NCI-H226 (cell line): ENCODE measurements around the gene ANGPT4.
"Not testable (repeated sequence)": the region's sequence is repeated elsewhere in the genome, so short reads cannot be mapped to it uniquely, and the experiment has no call there.

Experiments
- DNase-seq: peaks from one replicate; pipeline ENCODE4 v3.0.0-alpha.2; 2015

Gene ANGPT4

GRCh38 chr20:871436-871835 lies 44.7 kb downstream of the ANGPT4 start:
- DNase-seq, result no peak

GRCh38 chr20:870758-871157 lies 45.4 kb downstream of the ANGPT4 start:
- DNase-seq, result no peak

GRCh38 chr20:869606-870005 lies 46.5 kb downstream of the ANGPT4 start:
- no peak for DNase-seq

GRCh38 chr20:868279-868678 lies 47.9 kb downstream of the ANGPT4 start:
- no peak for DNase-seq

GRCh38 chr20:865440-865839 lies 50.7 kb downstream of the ANGPT4 start:
- DNase-seq, result no peak

GRCh38 chr20:860891-861290 lies 55.2 kb downstream of the ANGPT4 start:
- DNase-seq, result no peak

- no peak for DNase-seq
Measured at GRCh38 chr20:859751-860231, 56.3 kb downstream of the ANGPT4 start.

GRCh38 chr20:858011-858410 lies 58.1 kb downstream of the ANGPT4 start:
- no peak for DNase-seq

GRCh38 chr20:856361-856775 lies 59.8 kb downstream of the ANGPT4 start:
- peak; percentile 87 for DNase-seq

GRCh38 chr20:855466-856360 lies 60.4 kb downstream of the ANGPT4 start:
- no peak for DNase-seq

GRCh38 chr20:854601-855000 lies 61.5 kb downstream of the ANGPT4 start:
- no peak for DNase-seq

GRCh38 chr20:853406-853996 lies 62.6 kb downstream of the ANGPT4 start:
- no peak for DNase-seq

GRCh38 chr20:848731-849130 lies 67.4 kb downstream of the ANGPT4 start:
- DNase-seq, result not testable (repeated sequence)

GRCh38 chr20:848193-848592 lies 67.9 kb downstream of the ANGPT4 start:
- no peak for DNase-seq

GRCh38 chr20:846894-847278 lies 69.2 kb downstream of the ANGPT4 start:
- no peak for DNase-seq

- DNase-seq, result no peak
Measured at GRCh38 chr20:845941-846893, 69.9 kb downstream of the ANGPT4 start.

- no peak for DNase-seq
Measured at GRCh38 chr20:845226-845868, 70.8 kb downstream of the ANGPT4 start.

GRCh38 chr20:844473-845225 lies 71.5 kb downstream of the ANGPT4 start:
- peak; percentile 73 for DNase-seq

GRCh38 chr20:843912-844311 lies 72.2 kb downstream of the ANGPT4 start:
- no peak for DNase-seq

GRCh38 chr20:842547-842940 lies 73.6 kb downstream of the ANGPT4 start:
- no peak for DNase-seq
